HepG2 (cell line): ENCODE measurements around the gene BDNF. TPM values are rescaled to one million over a fixed set of nuclear protein-coding genes. Genes with fewer than 3 reads are reported as not detected.
A peak's percentile ranks its signal among the peaks of the same experiment; 100 is the strongest.

Experiments
- ATAC-seq: fragments of 200-7000 bp; cut with Tn5 transposase; 3 replicates; pipeline ENCODE4 v1.9.1; 2020; ENCODE audit warnings: mild to moderate bottlenecking, moderate library complexity
- BruUV-seq: library from RNA; stranded (reverse); fragments of 400-500 nt; replicated peaks from 2 replicates; lab custom pipeline; 2021; lab: Mats Ljungman, UMichigan
- CTCF ChIA-PET: fragments of 300-600 bp; formaldehyde crosslinking; extraction: SDS; loops from one replicate; lab custom pipeline; 2021; ENCODE audit warnings: low total read pairs, inconsistent platforms, low intra/inter-chr PET ratio; lab: Yijun Ruan, JAX
- POLR2A ChIA-PET: fragments of 350-600 bp; sonication (Branson Sonifier 250); formaldehyde crosslinking; loops from one replicate; lab custom pipeline; 2020; ENCODE audit warnings: antibody characterized with exemption, inconsistent platforms; lab: Yijun Ruan, JAX
- DNase-seq: peaks from one replicate; pipeline ENCODE4 v3.0.0-alpha.2; 2015; ENCODE audit warnings: low spot score
- FAIRE-seq: peaks from 3 replicates; lab custom pipeline; 2011; peaks lifted over from hg19 to GRCh38; lab: Jason Lieb, UNC
- H2AFZ ChIP-seq: one replicate; pipeline ENCODE4 v1.6.1; 2011; ENCODE audit warnings: low read length, inconsistent platforms
- H3K27ac ChIP-seq: fragments of 300-600 bp; 3 replicates; pipeline ENCODE4 v1.8.0; 2011; ENCODE audit warnings: mixed run types, mild to moderate bottlenecking, mixed read lengths, low read length, inconsistent platforms; ENCODE audit not compliant: insufficient read depth; ENCODE audit errors: extremely low read length
- H3K27me3 ChIP-seq, 2 experiments: fragments of 200-600 bp in 1 of 2; 2 replicates in 1 of 2; 3 replicates in 1 of 2; pipeline versions ENCODE4 v1.6.0 to v1.8.0; 2011; ENCODE audit warnings: low read length in 2 of 2, mild to moderate bottlenecking in 2 of 2, moderate library complexity in 2 of 2, inconsistent platforms in 1 of 2; ENCODE audit not compliant: insufficient read depth in 2 of 2, control insufficient read depth in 1 of 2
- H3K36me3 ChIP-seq, 2 experiments: fragments of 200-600 bp in 1 of 2; replicated peaks in 1 of 2; 2 replicates in 1 of 2; 3 replicates in 1 of 2; pipeline versions ENCODE4 v1.5.1 to v1.8.0; 2011; ENCODE audit warnings: low read length in 2 of 2, inconsistent platforms in 1 of 2; ENCODE audit not compliant: insufficient read depth in 2 of 2, control insufficient read depth in 1 of 2
- H3K4me1 ChIP-seq: 2 replicates; pipeline ENCODE4 v1.5.1; 2012; ENCODE audit warnings: low read length, inconsistent platforms; ENCODE audit not compliant: insufficient read depth
- H3K4me2 ChIP-seq: 2 replicates; pipeline ENCODE4 v1.6.0; 2011; ENCODE audit warnings: low read depth, low read length, inconsistent platforms
- H3K4me3 ChIP-seq, 3 experiments: fragments of 200-600 bp in 1 of 3; sonication (generic), shearing (Covaris generic) in 1 of 3; replicated peaks in 1 of 3; 2 replicates each; pipeline ENCODE4 v1.5.1; 2011 to 2016; ENCODE audit warnings: low read length in 3 of 3, inconsistent platforms in 2 of 3, low read depth in 2 of 3, mild to moderate bottlenecking in 2 of 3, control low read depth in 1 of 3, mixed read lengths in 1 of 3; ENCODE audit not compliant: insufficient read depth in 1 of 3
- H3K79me2 ChIP-seq: one replicate; pipeline ENCODE4 v1.6.1; 2011; ENCODE audit warnings: low read length, inconsistent platforms; ENCODE audit not compliant: insufficient read depth
- H3K9ac ChIP-seq: 2 replicates; pipeline ENCODE4 v1.6.0; 2011; ENCODE audit warnings: mild to moderate bottlenecking, low read depth, low read length, inconsistent platforms; ENCODE audit not compliant: insufficient read depth
- H3K9me3 ChIP-seq: 2 replicates; pipeline ENCODE4 v1.5.1; 2012; ENCODE audit warnings: mild to moderate bottlenecking, low read length
- H4K20me1 ChIP-seq: 2 replicates; pipeline ENCODE4 v1.6.0; 2011; ENCODE audit warnings: inconsistent platforms, mild to moderate bottlenecking, low read length, moderate library complexity; ENCODE audit not compliant: insufficient read depth
- MAFK ChIP-seq, 2 experiments: IDR thresholded peaks in 1 of 2; conservative IDR thresholded peaks in 1 of 2; 2 replicates each; pipeline ENCODE4 v1.6.1; 2011; ENCODE audit warnings: improper control_type of control experiment in 2 of 2, low read length in 2 of 2
- MNT ChIP-seq: fragments of 450-650 bp; IDR thresholded peaks from 2 replicates; pipeline ENCODE4 v1.6.1; 2016
- TIGD3 ChIP-seq: sonication (generic); formaldehyde crosslinking; IDR thresholded peaks from 2 replicates; pipeline ENCODE4 v1.5.1; 2020; ENCODE audit warnings: mild to moderate bottlenecking, missing genetic modification reagents, borderline replicate concordance
- ZBTB34 ChIP-seq: sonication (generic); formaldehyde crosslinking; IDR thresholded peaks from 2 replicates; pipeline ENCODE4 v1.8.0; 2022; ENCODE audit warnings: mild to moderate bottlenecking, missing genetic modification reagents
- ZNF367 ChIP-seq: sonication (generic); formaldehyde crosslinking; IDR thresholded peaks from 2 replicates; pipeline ENCODE4 v1.4.0; 2020; ENCODE audit warnings: missing genetic modification reagents, borderline replicate concordance
- ZNF580 ChIP-seq: IDR thresholded peaks from 2 replicates; pipeline ENCODE4 v1.6.1; 2016; ENCODE audit warnings: low read depth, borderline replicate concordance
- WGBS: methylation state at CpG from one replicate; pipeline ENCODE4 v1.1.6; 2017; ENCODE audit warnings: low lambda C conversion rate; 5-methylcytosine and 5-hydroxymethylcytosine counted together
- in situ Hi-C: cut with HindIII; loops from 2 replicates; pipeline ENCODE4 v1.10.0; 2017; ENCODE audit warnings: low pct_unique_long_range_greater_than_20kb; ENCODE audit not compliant: extremely low pct_ligation_motif_present
- intact Hi-C: fragments of 100-400 bp; cut with micrococcal nuclease; formaldehyde crosslinking; loops from one replicate; pipeline ENCODE4 v1.10.0; 2022; ENCODE audit not compliant: unreplicated experiment
- polyA plus RNA-seq, 8 experiments: library from polyadenylated mRNA; depleted of rRNA in 3 of 8; stranded (reverse) in 7 of 8; unstranded in 1 of 8; fragments of >200 nt; fragmentation: Illumina TruSeq in 4 of 8; extraction: Trizol in 4 of 8; gene quantifications; 2 replicates each; pipeline versions ENCODE4 v1.2.1 to v1.2.3, GENCODE V29; 2011 to 2016; ENCODE audit warnings: low read depth in 4 of 8, missing spikeins in 1 of 8, mixed read lengths in 1 of 8; ENCODE audit not compliant: insufficient read depth in 1 of 8
- total RNA-seq, 5 experiments: library from RNA; depleted of rRNA; stranded (reverse); fragments of >200 nt; fragmentation: Illumina TruSeq; extraction: Trizol; gene quantifications; 2 replicates each; pipeline ENCODE4 v1.2.3, GENCODE V29; 2016; ENCODE audit warnings: low read depth in 1 of 5

BDNF gene
- total and polyA plus RNA-seq, 2 of the 13 experiments (the other 11 are each of a cell fraction or from before 2014, with no cell fraction given) = 0.02 TPM; not detected in 1

- H3K9me3 ChIP-seq = no peaks in the 10 kb centered on the region
- WGBS = 3% methylated on average over 3 of the region's 3 CpGs
- no peaks in the 10 kb centered on the region for H4K20me1 ChIP-seq
- no peak overlapping the region for H3K4me2 ChIP-seq
- no peak for DNase-seq
- H3K27ac ChIP-seq = no peak overlapping the region
- CTCF ChIA-PET = no interaction called here
- intact Hi-C loops (no loop called here), in situ Hi-C loops (no loop called here)
- FAIRE-seq = no peak
- H3K9ac ChIP-seq = no peak overlapping the region
- peaks cover 0 to 7% of the 10 kb centered on the region in 2 experiments; a peak in 1 of 5 replicates for H3K27me3 ChIP-seq
- no TSS peak for BruUV-seq
- H3K4me3 ChIP-seq = no peak overlapping the region
- H3K36me3 ChIP-seq = no peaks in the 10 kb centered on the region
- POLR2A ChIA-PET = no interaction called here
- H3K4me1 ChIP-seq = no peaks in the 10 kb centered on the region
- no peak for ATAC-seq
- H3K79me2 ChIP-seq = no peaks in the 10 kb centered on the region
- TF ChIP-seq TIGD3 (CRISPR knock-in tag) = no peak
- no peak for TF ChIP-seq ZNF580
- TF ChIP-seq MNT = no peak
- TF ChIP-seq MAFK (conservative IDR thresholded peaks at IDR 0.05 in 1 of 2, IDR thresholded peaks at IDR 0.05 in 1 of 2; ENCODE audit: low read length in 2 of 2) = 0 out of 4 replicates have a peak, but pooled peaks of 1 of the 2 experiments have one; percentile 4
- no peak for TF ChIP-seq ZNF367
- no peak for TF ChIP-seq ZBTB34
- H2AFZ ChIP-seq = no peak overlapping the region
Measured at GRCh38 chr11:27660171-27660570, 40.1 kb downstream of the BDNF start.
